Measurements from ENCODE around the gene ZBTB48.
"Not testable (repeated sequence)": the region's sequence is repeated elsewhere in the genome, so short reads cannot be mapped to it uniquely, and the experiment has no call there.

Gene ZBTB48

GRCh38 chr1:6592865-6593593 lies 13.2 kb downstream of the ZBTB48 start:
- no peak for DNase-seq

DNA sequence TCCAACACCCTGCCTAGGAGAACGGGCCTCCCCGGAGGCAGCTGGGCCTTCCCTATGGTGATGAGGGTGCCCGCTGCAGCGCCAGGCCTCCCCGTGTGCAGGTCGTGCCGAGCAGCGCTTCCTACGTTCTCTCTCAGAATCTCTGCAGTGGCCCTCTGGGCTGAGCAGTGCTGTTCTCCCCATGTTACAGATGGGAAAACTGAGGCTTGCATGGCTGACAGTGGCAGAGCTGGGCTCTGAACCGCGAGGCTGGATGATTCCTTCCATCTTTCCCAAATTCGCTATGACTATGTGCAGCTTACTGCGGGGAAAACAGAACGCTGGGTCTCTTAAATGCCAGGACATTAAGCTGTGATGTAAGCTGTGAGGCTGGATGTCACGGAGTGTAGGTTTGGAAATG lies 14.0 kb downstream of the ZBTB48 start:
- no peak for DNase-seq

- no peak for DNase-seq
Observed at GRCh38 chr1:6594977-6595740, 15.4 kb downstream of the ZBTB48 start.

DNA sequence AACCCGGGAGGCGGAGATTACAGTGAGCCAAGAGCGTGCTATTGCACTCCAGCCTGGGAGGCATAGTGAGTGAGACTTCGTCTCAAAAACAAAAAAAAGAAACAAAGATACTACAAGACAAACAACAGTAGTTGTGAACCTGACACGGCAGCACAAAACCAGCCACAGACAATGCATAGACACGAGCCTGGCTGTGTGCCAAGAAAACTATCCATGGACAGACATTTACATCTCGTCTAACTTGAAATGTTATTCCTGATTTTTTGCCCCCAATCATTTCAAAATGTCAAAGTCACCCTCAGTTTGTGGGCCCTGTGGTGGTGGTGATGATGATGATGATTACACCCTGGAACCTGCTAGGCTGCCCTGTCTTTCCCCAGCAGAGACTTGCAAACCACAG lies 16.6 kb downstream of the ZBTB48 start:
- DNase-seq: no peak

DNA sequence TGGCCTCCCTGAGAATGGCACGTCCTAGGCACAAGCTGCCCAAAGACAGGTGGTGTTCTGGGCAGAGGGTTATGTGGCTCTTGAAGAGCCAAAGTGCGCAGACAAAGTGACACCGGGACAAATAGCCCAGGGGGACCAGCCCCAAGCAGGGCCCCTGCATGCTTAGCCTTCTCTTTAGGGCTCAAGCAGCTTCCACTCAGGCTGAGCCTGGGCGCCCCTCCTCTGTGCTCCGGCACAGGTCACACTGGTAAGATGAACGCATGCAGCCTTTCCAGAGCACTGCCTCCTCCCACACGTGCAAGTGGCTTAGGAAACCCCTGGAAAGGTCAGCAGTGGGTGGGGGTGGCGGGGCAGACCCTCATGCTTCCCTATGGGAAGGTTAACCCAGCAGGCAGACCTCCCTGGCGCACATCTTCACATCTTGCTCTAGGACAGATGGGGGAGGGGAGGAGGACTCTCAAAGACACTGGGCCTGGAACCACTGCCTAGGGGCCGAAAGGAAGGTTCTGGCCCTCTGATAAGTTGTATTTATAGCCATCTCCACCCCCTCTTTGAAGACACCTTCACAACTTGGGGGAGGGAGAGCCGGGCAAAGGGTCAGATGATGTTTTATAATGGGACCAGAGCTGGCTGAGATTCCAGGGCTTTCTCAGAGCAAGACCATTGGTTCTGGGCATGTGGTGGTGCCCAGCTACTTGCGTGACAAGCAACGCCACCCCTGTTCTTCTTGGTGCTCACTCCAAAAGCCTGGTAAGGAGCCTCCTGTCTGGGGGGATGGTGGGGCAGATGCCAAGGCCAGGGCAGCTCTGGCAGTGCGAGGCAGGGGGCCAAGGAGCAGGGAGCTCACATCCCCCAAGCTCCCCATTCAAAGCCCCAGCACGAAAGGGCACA lies 17.3 kb downstream of the ZBTB48 start:
- no peak for DNase-seq

- no peak for DNase-seq
Observed at GRCh38 chr1:6597777-6598131, 18.0 kb downstream of the ZBTB48 start.

DNA sequence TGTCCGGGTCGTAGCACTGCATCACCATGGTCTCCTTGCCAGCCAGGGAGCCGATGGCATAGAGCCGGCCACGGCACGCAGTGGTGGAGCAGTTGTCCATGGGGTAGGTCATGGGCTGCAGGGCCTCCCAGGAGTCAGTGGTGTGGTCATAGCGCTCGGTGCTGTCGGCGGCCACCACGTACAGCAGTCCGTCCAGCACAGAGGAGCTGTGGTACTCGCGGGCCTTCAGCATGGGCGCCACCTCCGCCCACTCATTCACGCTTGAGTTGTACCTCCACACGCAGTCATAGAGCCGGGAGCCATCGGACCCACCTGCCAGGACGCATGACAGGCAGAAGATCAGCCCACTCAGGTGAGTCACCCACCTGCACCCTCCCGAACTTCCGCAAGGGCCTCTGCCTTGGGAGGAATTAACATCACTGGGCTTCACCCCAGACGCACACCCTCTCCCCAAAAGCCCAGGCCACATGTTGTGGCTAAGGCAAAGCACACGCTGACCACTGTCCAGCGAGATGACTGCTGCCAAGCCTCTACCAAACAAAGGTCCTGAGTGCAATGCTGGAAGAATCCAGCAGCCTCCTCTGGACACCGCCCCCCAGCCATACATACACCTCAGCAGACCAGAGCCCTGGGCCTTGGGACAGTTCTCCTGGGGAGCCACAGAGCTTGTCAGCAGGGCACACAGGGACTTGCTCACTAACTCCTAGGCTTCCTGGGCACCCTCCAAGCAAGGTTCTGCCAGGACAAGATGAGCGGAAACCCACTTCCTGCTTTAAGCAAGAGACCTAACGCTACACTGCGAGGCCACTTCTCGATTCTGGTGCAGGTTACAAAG lies 19.6 kb downstream of the ZBTB48 start:
- DNase-seq: no peak

- not testable (repeated sequence) for DNase-seq
Observed at GRCh38 chr1:6599991-6600390, 20.2 kb downstream of the ZBTB48 start.

- no peak for DNase-seq
Observed at GRCh38 chr1:6600410-6601048, 20.7 kb downstream of the ZBTB48 start.

DNA sequence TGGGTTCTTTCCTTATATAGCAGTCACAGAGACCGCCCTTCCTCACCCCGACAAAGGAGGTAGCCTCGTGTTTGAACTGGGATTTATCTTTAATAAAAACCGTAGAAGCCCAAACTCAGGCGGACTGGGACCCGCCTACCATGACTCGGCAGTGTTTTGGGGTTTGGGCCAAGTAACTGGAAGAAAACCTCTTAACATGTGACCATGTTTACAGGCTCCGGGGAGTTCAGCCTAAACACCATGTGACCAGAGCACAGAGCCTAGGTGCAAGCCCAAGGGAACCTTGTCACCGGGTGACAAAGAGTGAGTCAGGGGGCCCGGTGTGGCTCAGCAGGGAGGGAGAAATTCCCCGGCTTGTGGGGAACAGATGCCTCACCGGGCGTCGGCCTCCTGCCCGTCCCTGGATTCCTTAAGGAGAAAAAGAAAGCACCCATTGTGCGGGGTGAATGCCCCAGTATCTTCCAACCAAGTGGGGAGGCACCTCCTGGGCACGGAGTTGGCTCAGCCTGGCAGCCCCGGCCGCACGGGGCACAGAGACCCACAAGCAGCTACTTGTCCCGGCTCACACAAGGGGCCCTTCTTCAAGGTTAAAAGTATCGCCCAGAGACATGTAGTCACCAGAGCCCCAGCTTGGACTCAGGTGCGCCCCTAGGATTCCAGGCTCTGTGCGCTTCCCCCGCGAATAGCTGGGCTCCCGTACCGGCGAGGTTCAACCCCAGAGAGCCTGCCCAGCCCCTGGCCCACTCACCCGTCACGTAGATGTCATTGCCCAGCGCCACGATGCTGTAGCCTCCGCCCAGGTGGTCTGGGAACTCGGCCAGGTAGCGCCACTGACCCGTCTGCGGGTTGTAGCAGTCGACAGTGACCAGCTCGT lies 21.5 kb downstream of the ZBTB48 start:
- DNase-seq: no peak

GRCh38 chr1:6601923-6602668 lies 22.3 kb downstream of the ZBTB48 start:
- no peak for DNase-seq

DNA sequence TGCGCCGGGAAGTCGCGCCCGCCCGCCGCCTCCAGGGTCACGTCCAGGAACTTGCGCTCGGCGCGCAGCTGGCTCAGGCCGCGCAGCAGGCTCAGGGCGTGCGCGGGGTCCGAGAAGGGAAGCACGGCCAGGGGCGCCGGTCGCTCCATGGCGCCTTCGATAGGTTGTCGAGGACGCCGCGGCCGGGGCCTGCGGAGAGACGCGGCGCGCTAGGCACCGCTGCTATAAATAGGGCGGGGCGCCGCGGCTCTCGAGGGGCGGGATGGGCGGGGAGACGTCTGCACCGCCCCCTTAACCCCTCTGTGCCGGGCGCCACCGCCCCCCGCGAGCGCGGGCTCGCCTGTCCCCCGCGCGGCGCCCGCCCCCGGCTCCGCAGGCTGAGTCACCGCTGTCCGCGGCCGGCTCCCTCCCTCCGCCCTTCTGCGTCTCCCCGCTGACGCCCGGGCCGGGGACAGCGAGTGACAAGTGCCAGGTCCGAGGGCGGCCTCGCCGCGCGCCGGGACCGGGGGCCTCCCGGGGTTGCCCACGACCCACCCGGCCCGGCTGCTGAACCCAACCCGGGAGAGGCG lies 23.0 kb downstream of the ZBTB48 start, which contains the start of gene KLHL21:
Gene KLHL21, minus strand, starts transcription at position 201 of the 569 bp plus-strand sequence. Its CDS starts 52 bp downstream, at position 149.
- DNase-seq: peak; percentile 34

DNA sequence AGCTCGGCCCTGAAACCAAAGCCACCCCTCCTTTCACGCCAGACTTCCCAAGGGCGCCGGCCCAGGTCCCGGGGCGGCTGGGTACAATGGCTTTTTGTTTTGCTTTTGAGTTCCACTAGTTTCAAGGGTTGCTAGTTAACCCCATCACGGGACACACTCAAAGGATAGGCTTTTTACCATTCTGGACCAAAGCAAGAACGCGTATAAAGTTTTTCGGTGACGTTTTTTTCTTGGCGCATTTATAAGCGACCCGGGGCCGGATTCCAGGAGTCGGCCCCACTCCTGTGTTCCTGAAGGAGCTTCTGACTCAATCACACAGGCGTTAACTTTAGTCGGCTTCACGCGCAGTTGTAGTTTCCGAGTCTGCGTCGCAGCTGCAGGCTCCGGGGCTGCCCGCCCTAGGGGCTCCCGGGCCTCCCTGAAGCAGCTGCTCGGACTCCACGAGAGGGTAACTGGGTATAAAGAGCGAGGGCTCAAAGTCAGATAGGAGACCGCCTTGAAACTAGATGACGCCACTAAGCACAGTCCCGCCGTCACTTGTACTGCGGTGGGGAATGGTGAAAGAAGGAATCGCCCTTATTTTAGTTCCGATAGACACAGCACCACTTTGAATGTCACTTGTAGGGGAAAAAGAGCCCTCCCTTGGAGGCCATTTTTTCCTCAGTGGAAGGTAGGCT lies 23.6 kb downstream of the ZBTB48 start:
- no peak for DNase-seq

- no peak for DNase-seq
Observed at GRCh38 chr1:6603915-6604558, 24.2 kb downstream of the ZBTB48 start.

DNA sequence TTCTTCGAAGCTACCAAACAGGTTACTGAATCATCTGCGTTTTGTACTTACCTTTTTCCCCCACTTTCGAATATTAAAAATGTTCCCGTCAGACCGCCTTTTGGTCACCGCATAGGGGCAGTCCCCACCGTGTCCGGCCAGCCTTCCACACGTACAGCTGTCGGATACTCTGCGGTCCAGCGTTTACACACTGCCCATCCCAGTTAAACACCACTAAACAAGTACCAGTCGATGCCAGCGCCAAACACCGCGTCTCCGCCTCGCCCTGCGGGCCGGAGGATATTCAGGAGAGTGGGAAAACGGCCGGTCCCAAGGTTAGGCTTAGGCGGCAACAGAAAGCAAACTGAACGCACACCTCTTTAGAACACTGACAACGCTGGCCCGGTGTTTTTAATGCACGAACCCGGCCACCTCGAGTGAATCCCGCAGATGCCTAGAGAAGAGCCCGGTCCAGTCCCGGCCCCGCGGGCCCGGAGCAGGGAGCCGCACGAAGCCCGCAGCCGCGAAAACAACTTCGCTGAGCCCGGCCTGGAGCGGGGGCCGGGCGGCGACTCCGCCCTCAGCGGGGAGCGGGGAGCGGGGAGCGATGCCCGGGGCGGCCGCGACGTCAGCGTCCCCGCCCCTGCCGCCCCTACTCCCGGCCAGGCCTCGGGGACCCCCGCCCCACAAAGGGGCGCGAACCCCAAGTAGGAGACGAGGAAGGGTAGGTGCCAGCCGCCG lies 33.0 kb downstream of the ZBTB48 start:
- peak; percentile 4 for DNase-seq

DNA sequence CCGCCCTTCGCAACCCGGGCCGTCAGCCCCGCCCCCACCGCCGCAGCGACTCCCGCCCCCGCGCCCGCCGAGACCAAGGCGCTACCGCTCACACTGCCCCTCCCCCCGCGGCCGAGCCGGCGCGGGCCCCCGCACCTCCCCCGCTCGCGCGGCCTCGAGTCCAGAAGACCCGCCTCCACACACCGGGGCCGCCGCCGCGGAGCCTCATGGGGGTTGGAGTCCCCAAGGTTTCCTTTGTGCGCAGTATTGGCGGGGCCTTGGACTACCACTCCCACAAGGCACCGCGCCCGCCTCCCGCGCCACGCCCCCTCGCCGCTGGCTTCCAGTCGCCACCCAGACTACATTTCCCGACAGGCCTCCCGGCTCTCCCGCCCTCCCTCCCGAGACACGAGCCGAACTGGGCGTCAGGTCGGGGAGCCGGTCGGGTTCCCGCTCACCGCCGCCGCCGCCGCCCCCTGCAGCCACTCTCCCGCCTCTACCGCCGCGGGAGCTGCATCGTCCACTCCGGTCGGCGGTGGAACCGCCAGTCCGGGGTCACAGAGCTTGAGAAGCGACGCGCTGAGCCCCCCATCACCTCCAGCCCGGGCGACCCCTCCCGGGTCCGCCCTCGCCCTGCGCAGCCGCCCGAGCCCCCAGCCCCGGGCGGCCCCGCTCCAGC lies 33.7 kb downstream of the ZBTB48 start, which contains the start of gene PHF13:
Gene PHF13, plus strand, starts transcription at position 371 of the 658 bp plus-strand sequence. CDS start 336 bp downstream, outside the sequence.
- peak; percentile 90 for DNase-seq

All from NCI-H748 treated with DMSO at 0.1 percent for 48 hours (cell line).